Measurements from ENCODE around the gene CT47A1. TPM values are rescaled to one million over a fixed set of nuclear protein-coding genes. Genes with fewer than 3 reads are reported as not detected.

The CT47A1 gene
- polyA plus RNA-seq, 1 experiment, result not detected

DNA sequence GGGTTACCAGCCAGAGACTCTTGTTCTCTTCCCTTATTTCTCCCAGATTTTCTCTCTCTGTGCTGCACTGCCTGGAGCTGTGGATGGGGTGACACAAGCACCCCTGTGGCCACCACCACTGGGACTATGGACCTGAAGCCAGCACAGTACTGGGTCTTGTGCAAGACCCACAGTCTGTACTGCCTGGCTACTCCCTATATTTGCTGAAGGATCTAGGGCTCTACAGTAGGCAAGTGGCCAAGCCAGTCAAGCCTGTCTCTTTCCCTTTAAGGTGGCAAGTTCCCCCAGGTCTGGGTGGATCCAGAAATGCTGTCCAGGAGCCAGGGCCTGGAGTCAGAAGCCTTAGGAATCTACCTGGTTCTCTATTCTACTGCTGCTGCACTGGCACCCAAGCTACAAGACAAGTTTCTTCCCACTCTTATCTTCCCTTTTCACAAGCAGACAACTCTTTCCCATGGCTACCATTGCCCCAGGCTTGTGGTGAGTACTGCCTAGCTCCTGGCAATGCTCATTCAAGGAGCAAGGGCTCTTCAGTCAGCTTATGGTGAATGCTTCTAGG is 28.4 kb upstream of the CT47A1 start:
- Histone ChIP-seq H3K27me3 (ENCODE audit: control insufficient read depth, insufficient read depth, low read length) (no peaks in the 10 kb centered on the region), H3K4me3 (ENCODE audit: low read depth, low read length) (no peak overlapping the region), H3K27ac (ENCODE audit: low read depth, low read length) (no peak overlapping the region), H3K9me3 (ENCODE audit: control insufficient read depth, insufficient read depth, low read length) (no peaks in the 10 kb centered on the region)
- CTCF ChIA-PET, result no interaction called here
- DNase-seq (ENCODE audit: low read depth, low spot score), result no peak
- TF ChIP-seq, protein P1, sequence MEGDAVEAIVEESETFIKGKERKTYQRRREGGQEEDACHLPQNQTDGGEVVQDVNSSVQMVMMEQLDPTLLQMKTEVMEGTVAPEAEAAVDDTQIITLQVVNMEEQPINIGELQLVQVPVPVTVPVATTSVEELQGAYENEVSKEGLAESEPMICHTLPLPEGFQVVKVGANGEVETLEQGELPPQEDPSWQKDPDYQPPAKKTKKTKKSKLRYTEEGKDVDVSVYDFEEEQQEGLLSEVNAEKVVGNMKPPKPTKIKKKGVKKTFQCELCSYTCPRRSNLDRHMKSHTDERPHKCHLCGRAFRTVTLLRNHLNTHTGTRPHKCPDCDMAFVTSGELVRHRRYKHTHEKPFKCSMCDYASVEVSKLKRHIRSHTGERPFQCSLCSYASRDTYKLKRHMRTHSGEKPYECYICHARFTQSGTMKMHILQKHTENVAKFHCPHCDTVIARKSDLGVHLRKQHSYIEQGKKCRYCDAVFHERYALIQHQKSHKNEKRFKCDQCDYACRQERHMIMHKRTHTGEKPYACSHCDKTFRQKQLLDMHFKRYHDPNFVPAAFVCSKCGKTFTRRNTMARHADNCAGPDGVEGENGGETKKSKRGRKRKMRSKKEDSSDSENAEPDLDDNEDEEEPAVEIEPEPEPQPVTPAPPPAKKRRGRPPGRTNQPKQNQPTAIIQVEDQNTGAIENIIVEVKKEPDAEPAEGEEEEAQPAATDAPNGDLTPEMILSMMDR (IDR thresholded peaks at IDR 0.05; ENCODE audit: low read depth, low read length), result no peak
- POLR2A ChIA-PET, result no interaction called here

DNA sequence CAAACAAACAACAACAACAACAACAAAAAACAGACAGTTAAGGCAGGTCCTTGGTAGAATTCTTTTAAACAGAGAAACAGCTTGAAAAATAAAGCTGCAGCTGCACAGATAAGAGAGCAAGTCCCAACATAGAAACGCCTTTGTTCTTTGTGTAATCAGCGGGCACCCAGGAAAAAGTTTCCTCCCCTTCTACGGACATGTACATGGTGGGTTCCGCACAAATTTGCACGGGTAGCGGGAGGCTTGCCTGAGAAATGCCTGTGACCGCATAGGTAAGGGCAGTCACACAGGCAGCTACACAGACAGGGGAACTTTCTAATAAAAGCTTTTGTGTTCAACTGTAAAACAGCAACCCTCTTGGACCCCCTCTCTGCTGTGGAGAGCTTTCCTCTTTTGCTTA is 25.7 kb upstream of the CT47A1 start:
- H3K27ac ChIP-seq (ENCODE audit: low read depth, low read length), result no peak overlapping the region
- POLR2A ChIA-PET, result no interaction called here
- no peaks in the 10 kb centered on the region for H3K9me3 ChIP-seq (ENCODE audit: control insufficient read depth, insufficient read depth, low read length)
- no peak for DNase-seq (ENCODE audit: low read depth, low spot score)
- no peak overlapping the region for H3K4me3 ChIP-seq (ENCODE audit: low read depth, low read length)
- TF ChIP-seq, protein P1 (IDR thresholded peaks at IDR 0.05; ENCODE audit: low read depth, low read length), result no peak
- no peaks in the 10 kb centered on the region for H3K27me3 ChIP-seq (ENCODE audit: control insufficient read depth, insufficient read depth, low read length)
- CTCF ChIA-PET, result no interaction called here

DNA sequence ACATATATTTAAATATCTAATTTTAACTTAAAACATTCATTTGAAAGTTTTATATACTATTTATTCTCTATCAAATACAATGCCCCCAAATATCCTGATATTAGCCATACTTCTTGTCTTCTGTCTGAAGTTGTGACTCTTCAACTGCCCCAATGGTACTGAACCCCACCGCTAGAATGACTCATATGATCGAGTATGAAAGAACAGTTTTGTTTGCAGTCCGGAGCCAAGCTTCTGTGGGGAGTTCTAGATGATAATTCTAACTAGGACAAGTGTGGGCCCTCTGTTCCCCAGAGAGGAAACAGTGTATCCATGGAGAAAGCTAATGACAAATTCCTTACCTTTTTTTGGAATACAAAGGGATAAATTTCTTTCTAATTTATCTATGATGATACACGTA is 24.7 kb upstream of the CT47A1 start:
- no peak for DNase-seq (ENCODE audit: low read depth, low spot score)
- ChIA-PET POLR2A (no interaction called here), CTCF (no interaction called here)
- H3K27me3 ChIP-seq (ENCODE audit: control insufficient read depth, insufficient read depth, low read length), result no peaks in the 10 kb centered on the region
- TF ChIP-seq, protein P1 (IDR thresholded peaks at IDR 0.05; ENCODE audit: low read depth, low read length), result no peak
- H3K4me3 ChIP-seq (ENCODE audit: low read depth, low read length), result no peak overlapping the region
- H3K9me3 ChIP-seq (ENCODE audit: control insufficient read depth, insufficient read depth, low read length), result no peaks in the 10 kb centered on the region
- H3K27ac ChIP-seq (ENCODE audit: low read depth, low read length), result no peak overlapping the region

DNA sequence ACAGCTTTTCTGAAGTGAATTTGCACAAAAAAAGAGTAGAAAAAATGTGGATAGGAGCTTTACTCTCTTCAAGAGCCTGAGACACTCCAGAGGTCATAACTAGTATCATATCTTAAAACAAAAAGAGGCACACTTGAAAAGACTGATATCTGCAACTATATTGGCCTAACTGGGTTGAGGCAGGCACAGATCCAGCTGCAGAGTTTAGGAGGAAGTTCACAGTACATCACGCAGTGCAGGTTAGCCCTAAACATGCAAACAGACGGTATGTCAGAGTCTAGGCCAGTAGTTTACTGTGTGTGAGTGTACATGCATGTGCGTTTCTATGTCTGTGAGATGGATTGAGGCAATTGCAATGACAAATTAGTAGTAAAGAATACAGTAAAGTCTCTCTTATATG is 24.2 kb upstream of the CT47A1 start:
- ChIA-PET CTCF (no interaction called here), POLR2A (no interaction called here)
- Histone ChIP-seq H3K9me3 (ENCODE audit: control insufficient read depth, insufficient read depth, low read length) (no peaks in the 10 kb centered on the region), H3K27ac (ENCODE audit: low read depth, low read length) (no peak overlapping the region), H3K27me3 (ENCODE audit: control insufficient read depth, insufficient read depth, low read length) (no peaks in the 10 kb centered on the region), H3K4me3 (ENCODE audit: low read depth, low read length) (no peak overlapping the region)
- no peak for DNase-seq (ENCODE audit: low read depth, low spot score)
- TF ChIP-seq, protein P1 (IDR thresholded peaks at IDR 0.05; ENCODE audit: low read depth, low read length), result no peak

DNA sequence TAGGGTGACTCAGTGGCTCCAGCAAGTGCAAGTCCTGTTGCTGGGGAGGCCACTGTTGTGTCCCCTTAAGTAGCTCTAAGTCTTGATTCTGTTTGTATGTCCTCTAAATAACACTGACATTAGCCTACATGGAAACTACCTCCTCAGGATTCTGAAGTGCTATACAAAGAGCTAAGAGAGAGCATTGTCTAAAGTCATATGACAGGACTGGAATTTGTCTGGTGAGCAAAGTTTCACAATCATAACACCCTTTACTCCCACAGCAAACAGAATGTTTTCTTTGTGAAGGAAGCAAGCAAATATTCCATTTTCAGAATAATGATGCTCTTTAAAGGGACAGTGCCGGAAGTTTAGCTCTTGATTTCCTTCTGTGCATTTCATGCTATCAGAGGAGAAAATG is 23.4 kb upstream of the CT47A1 start:
- Histone ChIP-seq H3K27me3 (ENCODE audit: control insufficient read depth, insufficient read depth, low read length) (no peaks in the 10 kb centered on the region), H3K9me3 (ENCODE audit: control insufficient read depth, insufficient read depth, low read length) (no peaks in the 10 kb centered on the region), H3K4me3 (ENCODE audit: low read depth, low read length) (no peak overlapping the region), H3K27ac (ENCODE audit: low read depth, low read length) (no peak overlapping the region)
- DNase-seq (ENCODE audit: low read depth, low spot score), result no peak
- TF ChIP-seq, protein P1 (IDR thresholded peaks at IDR 0.05; ENCODE audit: low read depth, low read length), result no peak
- ChIA-PET POLR2A (no interaction called here), CTCF (no interaction called here)
